Mucosa of descending colon (tissue), 3 donors: ENCODE data around the gene RBM17. TPM values are rescaled to one million over a fixed set of nuclear protein-coding genes. Genes with fewer than 3 reads are reported as not detected.

ENCODE experiments used
- ATAC-seq: fragments of 200-7000 bp; cut with Tn5 transposase; one replicate; pipeline ENCODE4 v1.9.1; 2020; ENCODE audit warnings: mild to moderate bottlenecking, moderate library complexity
- DNase-seq, 3 donors: peaks; one replicate each; pipeline ENCODE4 v3.0.0-alpha.2; 2020
- H3K36me3 ChIP-seq: fragments of 200-600 bp; one replicate; pipeline ENCODE4 v1.8.0; 2021; ENCODE audit warnings: low read depth, mild to moderate bottlenecking
- H3K4me1 ChIP-seq: fragments of 200-600 bp; one replicate; pipeline ENCODE4 v1.8.0; 2021; ENCODE audit warnings: low read depth, mild to moderate bottlenecking
- H3K4me3 ChIP-seq: fragments of 200-600 bp; one replicate; pipeline ENCODE4 v1.8.0; 2021; ENCODE audit warnings: mild to moderate bottlenecking
- H3K9me3 ChIP-seq: fragments of 200-600 bp; one replicate; pipeline ENCODE4 v1.8.0; 2021; ENCODE audit warnings: mild to moderate bottlenecking
- intact Hi-C, 2 donors: fragments of 100-400 bp; cut with DNase I in 1 of 2; cut with micrococcal nuclease in 1 of 2; formaldehyde crosslinking; loops; one replicate each; pipeline versions ENCODE4 v1.11.0 to v1.11.1; 2022; cut with DNase I, micrococcal nuclease
- total RNA-seq, 3 donors: library from RNA; stranded (reverse); fragmentation: NEBNext Ultra II Directional in 2 of 3; extraction: Animal tissue kit (Norgen Biotek cat#: 25700) in 2 of 3; gene quantifications; one replicate each; pipeline versions ENCODE4 v1.2.1 to v1.2.4, GENCODE V29; 2021 to 2023
- TF ChIP-seq, protein P1 (sequence below): fragments of 200-600 bp; IDR thresholded peaks from one replicate; pipeline ENCODE4 v1.8.0; 2022; ENCODE audit warnings: antibody characterized with exemption, mild to moderate bottlenecking
- donor health status: DM: no; HTN: no; CAD: no; lungs with moderate emphysema.
- donor health status: DM: no; HTN: no; CAD: no.
- donor health status: DM: no; HTN: yes; CAD: no.

RBM17 gene
- total RNA-seq, 3 donors from 2014 or later, result 87.4 to 100 (median 90.8) TPM

- no peak for ATAC-seq
- no peaks in the 10 kb centered on the region for H3K36me3 ChIP-seq
- intact Hi-C loops, result no loop called here
- TF ChIP-seq, protein P1, sequence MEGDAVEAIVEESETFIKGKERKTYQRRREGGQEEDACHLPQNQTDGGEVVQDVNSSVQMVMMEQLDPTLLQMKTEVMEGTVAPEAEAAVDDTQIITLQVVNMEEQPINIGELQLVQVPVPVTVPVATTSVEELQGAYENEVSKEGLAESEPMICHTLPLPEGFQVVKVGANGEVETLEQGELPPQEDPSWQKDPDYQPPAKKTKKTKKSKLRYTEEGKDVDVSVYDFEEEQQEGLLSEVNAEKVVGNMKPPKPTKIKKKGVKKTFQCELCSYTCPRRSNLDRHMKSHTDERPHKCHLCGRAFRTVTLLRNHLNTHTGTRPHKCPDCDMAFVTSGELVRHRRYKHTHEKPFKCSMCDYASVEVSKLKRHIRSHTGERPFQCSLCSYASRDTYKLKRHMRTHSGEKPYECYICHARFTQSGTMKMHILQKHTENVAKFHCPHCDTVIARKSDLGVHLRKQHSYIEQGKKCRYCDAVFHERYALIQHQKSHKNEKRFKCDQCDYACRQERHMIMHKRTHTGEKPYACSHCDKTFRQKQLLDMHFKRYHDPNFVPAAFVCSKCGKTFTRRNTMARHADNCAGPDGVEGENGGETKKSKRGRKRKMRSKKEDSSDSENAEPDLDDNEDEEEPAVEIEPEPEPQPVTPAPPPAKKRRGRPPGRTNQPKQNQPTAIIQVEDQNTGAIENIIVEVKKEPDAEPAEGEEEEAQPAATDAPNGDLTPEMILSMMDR, result no peak
- no peak for DNase-seq
- no peaks in the 10 kb centered on the region for H3K4me1 ChIP-seq
- no peak overlapping the region for H3K4me3 ChIP-seq
- H3K9me3 ChIP-seq, result no peaks in the 10 kb centered on the region
Observed at GRCh38 chr10:6079044-6079443, 9.8 kb upstream of the RBM17 start.

GRCh38 chr10:6080417-6080973 is 8.3 kb upstream of the RBM17 start:
- TF ChIP-seq, protein P1, result no peak
- DNase-seq (no peak), ATAC-seq (no peak)
- H3K9me3 ChIP-seq, result no peaks in the 10 kb centered on the region
- intact Hi-C loops, result loop anchor here in 1 of 2 donors (10.0 kb wide), 1 partner anchor 66 kb away; no protein-coding TSS in a partner anchor
- no peaks in the 10 kb centered on the region for H3K4me1 ChIP-seq
- H3K4me3 ChIP-seq, result no peak overlapping the region
- no peaks in the 10 kb centered on the region for H3K36me3 ChIP-seq

GRCh38 chr10:6082496-6083395 is 6.1 kb upstream of the RBM17 start:
- H3K4me1 ChIP-seq, result peaks cover 5% of the 10 kb centered on the region
- no peak overlapping the region for H3K4me3 ChIP-seq
- ATAC-seq, result no peak
- no peak for DNase-seq
- H3K36me3 ChIP-seq, result no peaks in the 10 kb centered on the region
- H3K9me3 ChIP-seq, result no peaks in the 10 kb centered on the region
- intact Hi-C loops, result loop anchor here in 1 of 2 donors (10.0 kb wide), 1 partner anchor 68 kb away; no protein-coding TSS in a partner anchor
- TF ChIP-seq, protein P1, result no peak

DNA sequence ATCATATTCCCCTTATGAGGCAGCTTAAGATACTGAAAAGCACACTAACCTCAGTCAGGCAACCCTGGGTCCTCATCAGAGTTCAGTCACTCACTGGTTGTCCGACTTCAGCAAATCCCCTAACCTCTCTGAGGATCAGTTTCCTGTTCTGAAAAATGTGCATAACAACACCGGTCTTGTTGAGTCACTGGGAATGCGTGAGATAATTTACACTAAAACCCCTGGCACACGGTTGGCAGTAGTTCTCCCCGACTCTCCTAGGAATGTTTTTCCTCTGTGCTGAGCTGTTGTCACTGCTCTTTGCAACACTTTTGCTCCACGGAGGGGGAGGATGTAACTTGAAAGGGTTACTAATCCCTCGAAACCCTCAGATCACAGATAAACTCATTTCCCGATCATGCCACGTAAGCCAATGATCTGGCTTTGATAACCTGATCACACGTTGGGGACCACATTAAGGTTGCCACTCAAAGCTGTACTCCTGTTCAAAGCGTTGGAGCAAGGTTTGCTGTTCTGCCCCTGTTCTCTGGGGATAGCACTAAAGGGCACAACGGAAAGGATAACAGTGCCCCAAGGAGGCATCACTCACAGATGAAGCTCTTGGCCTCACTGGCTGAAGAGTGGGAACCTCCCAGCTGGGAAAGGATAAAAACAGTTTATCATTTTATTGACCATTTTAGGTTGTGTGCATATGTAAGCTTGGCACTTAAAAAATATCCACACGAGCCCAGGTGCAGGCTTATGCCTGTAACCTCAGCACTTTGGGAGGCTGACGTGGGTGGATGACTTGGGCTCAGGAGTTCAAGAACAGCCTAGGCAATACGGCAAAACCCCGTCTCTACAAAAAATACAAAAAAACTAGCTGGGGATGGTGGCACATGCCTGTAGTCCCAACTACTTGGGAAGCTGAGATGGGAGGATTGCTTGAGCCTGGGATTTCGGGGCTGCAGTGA is 5.0 kb upstream of the RBM17 start:
- ATAC-seq, result no peak
- TF ChIP-seq, protein P1, result no peak
- H3K4me3 ChIP-seq, result no peak overlapping the region
- intact Hi-C loops, result loop anchor here in 1 of 2 donors (10.0 kb wide), 1 partner anchor 69 kb away; no protein-coding TSS in a partner anchor
- H3K4me1 ChIP-seq, result peaks cover 9% of the 10 kb centered on the region
- no peaks in the 10 kb centered on the region for H3K9me3 ChIP-seq
- no peaks in the 10 kb centered on the region for H3K36me3 ChIP-seq
- no peak for DNase-seq
